GM12878 (cell line): ENCODE data around the gene SLC8B1. TPM values are rescaled to one million over a fixed set of nuclear protein-coding genes. Genes with fewer than 3 reads are reported as not detected.

Experiments used
- ATAC-seq: fragments of 200-7000 bp; cut with Tn5 transposase; 3 replicates; pipeline ENCODE4 v1.9.1; 2020; ENCODE audit warnings: mild to moderate bottlenecking, moderate library complexity
- BruUV-seq: library from RNA; stranded (reverse); fragments of 400-500 nt; replicated peaks from 2 replicates; lab custom pipeline; 2021; lab: Mats Ljungman, UMichigan
- CTCF ChIA-PET: fragments of 300-600 bp; sonication (Branson Sonifier 250); formaldehyde crosslinking; extraction: SDS; loops from one replicate; lab custom pipeline; 2021; ENCODE audit warnings: inconsistent platforms; lab: Yijun Ruan, JAX
- POLR2A ChIA-PET: fragments of 350-600 bp; formaldehyde crosslinking; extraction: SDS; loops from one replicate; lab custom pipeline; 2021; ENCODE audit warnings: inconsistent platforms; lab: Charles Lee
- RAD21 ChIA-PET: fragments of 300-600 bp; sonication (Branson Sonifier 250); formaldehyde crosslinking; loops from one replicate; lab custom pipeline; 2023; ENCODE audit warnings: antibody characterized with exemption; ENCODE audit not compliant: unreplicated experiment; lab: Charles Lee
- SMC1A ChIA-PET: fragments of 300-600 bp; sonication (Branson Sonifier 250); formaldehyde crosslinking; loops from one replicate; lab custom pipeline; 2023; ENCODE audit not compliant: unreplicated experiment, uncharacterized antibody; lab: Charles Lee
- DNase-seq: peaks from one replicate; pipeline ENCODE4 v3.0.0-alpha.2; 2011; ENCODE audit warnings: low read depth, low spot score
- FAIRE-seq: peaks from 3 replicates; lab custom pipeline; 2011; peaks lifted over from hg19 to GRCh38; lab: Jason Lieb, UNC
- H2AFZ ChIP-seq: 2 replicates; pipeline ENCODE4 v1.6.0; 2011; ENCODE audit warnings: low read depth, low read length, control low read depth; ENCODE audit not compliant: control insufficient read depth
- H3K27ac ChIP-seq: 2 replicates; pipeline ENCODE4 v1.5.1; 2011; ENCODE audit warnings: control low read depth; ENCODE audit not compliant: control insufficient read depth, insufficient read depth
- H3K27me3 ChIP-seq, 2 experiments: replicated peaks in 1 of 2; 2 replicates each; pipeline versions ENCODE4 v1.6.0 to v1.6.1; 2011; ENCODE audit warnings: low read length in 1 of 2; ENCODE audit not compliant: control insufficient read depth in 2 of 2, insufficient read depth in 2 of 2
- H3K36me3 ChIP-seq, 2 experiments: 2 replicates each; pipeline ENCODE4 v1.5.1; 2011; ENCODE audit warnings: low read length in 1 of 2; ENCODE audit not compliant: control insufficient read depth in 2 of 2, insufficient read depth in 2 of 2
- H3K4me1 ChIP-seq: 2 replicates; pipeline ENCODE4 v1.6.1; 2011; ENCODE audit warnings: mild to moderate bottlenecking, low read length, moderate library complexity, mixed read lengths; ENCODE audit not compliant: control insufficient read depth, insufficient read depth
- H3K4me2 ChIP-seq: 2 replicates; pipeline ENCODE4 v1.6.0; 2011; ENCODE audit warnings: control low read depth; ENCODE audit not compliant: control insufficient read depth, insufficient read depth
- H3K4me3 ChIP-seq: fragments of 200-600 bp; sonication (generic); 2 replicates; pipeline ENCODE4 v1.5.1; 2016
- H3K79me2 ChIP-seq: 2 replicates; pipeline ENCODE4 v1.6.0; 2011; ENCODE audit warnings: low read length; ENCODE audit not compliant: control insufficient read depth, insufficient read depth
- H3K9ac ChIP-seq: 2 replicates; pipeline ENCODE4 v1.8.0; 2011; ENCODE audit warnings: low read length, control low read depth, mixed read lengths; ENCODE audit not compliant: control insufficient read depth, insufficient read depth
- H3K9me3 ChIP-seq: replicated peaks from 3 replicates; pipeline ENCODE4 v1.5.1; 2011; ENCODE audit warnings: mild to moderate bottlenecking, low read length; ENCODE audit not compliant: control insufficient read depth, insufficient read depth
- H4K20me1 ChIP-seq: 2 replicates; pipeline ENCODE4 v1.6.0; 2011; ENCODE audit not compliant: control insufficient read depth, insufficient read depth
- BACH1 ChIP-seq: fragments of 450-650 bp; IDR thresholded peaks from 2 replicates; pipeline ENCODE4 v1.6.1; 2017; ENCODE audit warnings: mild to moderate bottlenecking, borderline replicate concordance
- BRCA1 ChIP-seq: IDR thresholded peaks from 2 replicates; pipeline ENCODE4 v1.6.1; 2011; ENCODE audit warnings: low read depth, low read length, improper control_type of control experiment
- DPF2 ChIP-seq: fragments of 450-650 bp; IDR thresholded peaks from 2 replicates; pipeline ENCODE4 v1.6.1; 2017; ENCODE audit warnings: mild to moderate bottlenecking
- FOXM1 ChIP-seq: IDR thresholded peaks from 2 replicates; pipeline ENCODE4 v1.6.1; 2012; ENCODE audit warnings: low read depth, mild to moderate bottlenecking, inconsistent platforms, low read length, moderate library complexity
- IKZF1 ChIP-seq: fragments of 450-650 bp; conservative IDR thresholded peaks from 2 replicates; pipeline ENCODE4 v1.6.1; 2017; ENCODE audit warnings: antibody characterized with exemption, mild to moderate bottlenecking
- LARP7 ChIP-seq: fragments of 450-650 bp; IDR thresholded peaks from 2 replicates; pipeline ENCODE4 v1.6.1; 2017; ENCODE audit warnings: mild to moderate bottlenecking
- NFIC ChIP-seq: IDR thresholded peaks from 2 replicates; pipeline ENCODE4 v1.6.1; 2012; ENCODE audit warnings: low read depth, mild to moderate bottlenecking, inconsistent platforms, low read length, moderate library complexity
- NFYB ChIP-seq: IDR thresholded peaks from 2 replicates; pipeline ENCODE4 v1.6.1; 2011; ENCODE audit warnings: low read depth, mild to moderate bottlenecking, low read length, improper control_type of control experiment, moderate library complexity; ENCODE audit not compliant: insufficient read depth
- NR2C2 ChIP-seq: IDR thresholded peaks from 2 replicates; pipeline ENCODE4 v1.6.1; 2011; ENCODE audit warnings: borderline replicate concordance, low read depth; ENCODE audit not compliant: control insufficient read depth, insufficient read length
- PAX5 ChIP-seq: IDR thresholded peaks from 2 replicates; pipeline ENCODE4 v1.6.1; 2011; ENCODE audit warnings: low read depth, low read length, borderline replicate concordance
- POLR2AphosphoS2 ChIP-seq: IDR thresholded peaks from 2 replicates; pipeline ENCODE4 v1.6.1; 2011; ENCODE audit warnings: low read depth, mild to moderate bottlenecking, low read length, improper control_type of control experiment, moderate library complexity
- RAD51 ChIP-seq: fragments of 450-650 bp; IDR thresholded peaks from 2 replicates; pipeline ENCODE4 v1.6.1; 2016; ENCODE audit warnings: moderate library complexity, mild to moderate bottlenecking, inconsistent platforms
- RB1 ChIP-seq: fragments of 450-650 bp; formaldehyde crosslinking; IDR thresholded peaks from 2 replicates; pipeline ENCODE4 v1.6.1; 2017; ENCODE audit warnings: mild to moderate bottlenecking, borderline replicate concordance
- REST ChIP-seq: IDR thresholded peaks from 2 replicates; pipeline ENCODE4 v1.6.1; 2012; ENCODE audit warnings: mild to moderate bottlenecking, low read depth, low read length
- ZBED1 ChIP-seq: IDR thresholded peaks from 2 replicates; pipeline ENCODE4 v1.6.1; 2016; ENCODE audit warnings: borderline replicate concordance
- ZNF24 ChIP-seq: fragments of 450-650 bp; IDR thresholded peaks from 2 replicates; pipeline ENCODE4 v1.6.1; 2017; ENCODE audit warnings: antibody characterized with exemption, mild to moderate bottlenecking
- WGBS: methylation state at CpG from one replicate; pipeline ENCODE4 v1.1.6; 2016; ENCODE audit warnings: low lambda C conversion rate; ENCODE audit not compliant: insufficient replicate concordance, insufficient coverage; ENCODE audit errors: missing lambda C conversion rate; 5-methylcytosine and 5-hydroxymethylcytosine counted together
- in situ Hi-C: fragments of 300-500 bp; cut with MboI; formaldehyde crosslinking; loops from 9 replicates; pipeline ENCODE4 v1.14.3; 2018; ENCODE audit warnings: mixed read lengths
- intact Hi-C: fragments of 100-400 bp; cut with micrococcal nuclease; formaldehyde crosslinking; loops from one replicate; pipeline ENCODE4 v1.14.2; 2022; ENCODE audit not compliant: unreplicated experiment
- polyA plus RNA-seq, 11 experiments: library from polyadenylated mRNA; depleted of rRNA in 4 of 11; unstranded in 6 of 11; stranded (reverse) in 5 of 11; fragments of >200 nt; fragmentation: Nextera tagmentation in 4 of 11; fragmentation: Illumina TruSeq in 1 of 11; extraction: Ambion mirVana in 4 of 11; extraction: Trizol in 1 of 11; gene quantifications; 1 replicate in 1 of 11; 2 replicates in 10 of 11; pipeline versions ENCODE4 v1.2.1 to v1.2.3, GENCODE V29; 2011 to 2016; ENCODE audit warnings: inconsistent platforms in 2 of 11, missing spikeins in 2 of 11, low read depth in 1 of 11
- total RNA-seq, 4 experiments: library from RNA; depleted of rRNA in 3 of 4; stranded (reverse); fragments of >200 nt in 3 of 4; fragmentation: Illumina TruSeq in 1 of 4; extraction: Trizol in 1 of 4; gene quantifications; 2 replicates each; pipeline versions ENCODE4 v1.2.1 to v1.2.3, GENCODE V29; 2013 to 2021

The SLC8B1 gene
- total and polyA plus RNA-seq, 10 of the 15 experiments (the other 5 are each of a cell fraction or from before 2014, with no cell fraction given): 0.18 to 12.3 (median 6.8) TPM

DNA sequence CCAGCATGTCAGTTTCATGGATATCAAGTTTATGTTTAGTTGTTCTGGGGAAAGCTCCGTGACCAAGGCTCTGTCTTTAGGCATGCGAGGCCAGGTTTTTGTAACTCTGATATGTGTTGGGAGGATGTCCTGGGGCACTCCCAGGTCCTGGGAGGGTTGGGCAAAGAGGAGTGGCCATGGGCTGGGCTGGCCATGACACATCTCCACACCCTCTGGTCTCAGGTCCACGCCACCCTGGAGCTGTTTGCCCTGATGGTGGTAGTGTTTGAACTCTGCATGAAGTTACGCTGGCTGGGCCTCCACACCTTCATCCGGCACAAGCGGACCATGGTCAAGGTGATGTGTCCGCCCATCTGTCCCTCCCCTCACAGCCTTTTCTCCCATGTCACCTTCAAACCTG is 67.3 kb downstream of the SLC8B1 start:
- H3K4me2 ChIP-seq: no peak overlapping the region
- H3K9me3 ChIP-seq: no peaks in the 10 kb centered on the region
- SMC1A ChIA-PET: interaction anchor here (1.3 to 1.7 kb wide), 2 partner anchors 32 to 42 kb away, joined by 3 read pairs; no protein-coding TSS in a partner anchor
- no peak overlapping the region for H3K9ac ChIP-seq
- ATAC-seq (no peak), FAIRE-seq (no peak), DNase-seq (no peak)
- H3K79me2 ChIP-seq: no peaks in the 10 kb centered on the region
- no peaks in the 10 kb centered on the region for H4K20me1 ChIP-seq
- H2AFZ ChIP-seq: no peak overlapping the region
- RAD21 ChIA-PET: no interaction called here
- TF ChIP-seq PAX5 (no peak), RB1 (no peak), RAD51 (no peak), FOXM1 (no peak), DPF2 (no peak), BACH1 (no peak), BRCA1 (no peak), REST (no peak), LARP7 (no peak), IKZF1 (no peak), NR2C2 (no peak), ZBED1 (no peak), ZNF24 (no peak), NFIC (no peak), NFYB (no peak), POLR2AphosphoS2 (no peak)
- H3K27me3 ChIP-seq: no peaks in the 10 kb centered on the region
- no TSS peak for BruUV-seq
- peaks cover 3% of the 10 kb centered on the region for H3K4me1 ChIP-seq
- POLR2A ChIA-PET: interaction anchor here (0.7 kb wide), 1 partner anchor 51 kb away, joined by 3 read pairs; no protein-coding TSS in a partner anchor
- intact Hi-C loops (no loop called here), in situ Hi-C loops (no loop called here)
- peaks cover 8 to 25% of the 10 kb centered on the region in 2 experiments for H3K36me3 ChIP-seq
- H3K27ac ChIP-seq: no peak overlapping the region
- 92% methylated on average over 7 of the region's 7 CpGs for WGBS
- H3K4me3 ChIP-seq: no peak overlapping the region
- CTCF ChIA-PET: no interaction called here
